ENCODE results near the gene BHMT2. TPM values are rescaled to one million over a fixed set of nuclear protein-coding genes. Genes with fewer than 3 reads are reported as not detected.

Gene BHMT2
- total RNA-seq, 1 experiment from 2014 or later = not detected

DNA sequence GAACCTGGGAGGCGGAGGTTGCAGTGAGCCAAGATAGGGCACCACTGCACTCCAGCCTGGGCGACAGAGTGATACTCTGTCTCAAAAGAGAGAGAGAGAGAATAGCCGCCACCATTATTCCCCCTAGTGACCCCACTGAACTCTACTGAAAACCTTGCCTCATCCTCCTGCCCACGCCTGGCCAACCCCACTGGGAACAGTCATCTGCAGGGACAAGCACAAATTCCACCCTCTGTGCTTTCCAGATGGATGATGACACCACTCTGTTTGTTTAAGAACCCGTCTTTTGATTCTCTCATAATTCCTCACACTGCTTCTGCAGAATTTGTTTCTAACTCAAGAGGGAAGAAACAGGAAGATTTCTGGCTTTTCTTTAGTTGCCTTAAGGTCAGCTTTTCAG lies 12.2 kb downstream of the BHMT2 start:
- CTCF ChIA-PET = no interaction called here
- no TSS peak for BruUV-seq (replicated peaks)
- Mint-ChIP-seq H3K27me3 (ENCODE audit: unreplicated experiment) (no peaks in the 10 kb centered on the region), H3K4me1 (ENCODE audit: low read depth, unreplicated experiment) (no peaks in the 10 kb centered on the region), H3K4me3 (ENCODE audit: low read depth, unreplicated experiment) (no peak overlapping the region), H3K9me3 (ENCODE audit: low read depth, unreplicated experiment) (no peaks in the 10 kb centered on the region), H3K27ac (ENCODE audit: unreplicated experiment) (no peak overlapping the region), H3K36me3 (ENCODE audit: insufficient read depth, unreplicated experiment) (no peaks in the 10 kb centered on the region)
- DNase-seq = no peak
- TF ChIP-seq, protein P1, sequence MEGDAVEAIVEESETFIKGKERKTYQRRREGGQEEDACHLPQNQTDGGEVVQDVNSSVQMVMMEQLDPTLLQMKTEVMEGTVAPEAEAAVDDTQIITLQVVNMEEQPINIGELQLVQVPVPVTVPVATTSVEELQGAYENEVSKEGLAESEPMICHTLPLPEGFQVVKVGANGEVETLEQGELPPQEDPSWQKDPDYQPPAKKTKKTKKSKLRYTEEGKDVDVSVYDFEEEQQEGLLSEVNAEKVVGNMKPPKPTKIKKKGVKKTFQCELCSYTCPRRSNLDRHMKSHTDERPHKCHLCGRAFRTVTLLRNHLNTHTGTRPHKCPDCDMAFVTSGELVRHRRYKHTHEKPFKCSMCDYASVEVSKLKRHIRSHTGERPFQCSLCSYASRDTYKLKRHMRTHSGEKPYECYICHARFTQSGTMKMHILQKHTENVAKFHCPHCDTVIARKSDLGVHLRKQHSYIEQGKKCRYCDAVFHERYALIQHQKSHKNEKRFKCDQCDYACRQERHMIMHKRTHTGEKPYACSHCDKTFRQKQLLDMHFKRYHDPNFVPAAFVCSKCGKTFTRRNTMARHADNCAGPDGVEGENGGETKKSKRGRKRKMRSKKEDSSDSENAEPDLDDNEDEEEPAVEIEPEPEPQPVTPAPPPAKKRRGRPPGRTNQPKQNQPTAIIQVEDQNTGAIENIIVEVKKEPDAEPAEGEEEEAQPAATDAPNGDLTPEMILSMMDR (IDR thresholded peaks at IDR 0.05; ENCODE audit: unreplicated experiment) = no peak
- intact Hi-C loops (cut with micrococcal nuclease; ENCODE audit: unreplicated experiment) = no loop called here

GRCh38 chr5:79086116-79086515 lies 16.5 kb downstream of the BHMT2 start:
- intact Hi-C loops (cut with micrococcal nuclease; ENCODE audit: unreplicated experiment) = no loop called here
- no TSS peak for BruUV-seq (replicated peaks)
- no peak overlapping the region for H3K4me3 Mint-ChIP-seq (ENCODE audit: low read depth, unreplicated experiment)
- H3K27me3 Mint-ChIP-seq (ENCODE audit: unreplicated experiment) = no peaks in the 10 kb centered on the region
- no peaks in the 10 kb centered on the region for H3K9me3 Mint-ChIP-seq (ENCODE audit: low read depth, unreplicated experiment)
- H3K36me3 Mint-ChIP-seq (ENCODE audit: insufficient read depth, unreplicated experiment) = no peaks in the 10 kb centered on the region
- CTCF ChIA-PET = no interaction called here
- H3K4me1 Mint-ChIP-seq (ENCODE audit: low read depth, unreplicated experiment) = no peaks in the 10 kb centered on the region
- H3K27ac Mint-ChIP-seq (ENCODE audit: unreplicated experiment) = no peak overlapping the region
- no peak for DNase-seq
- TF ChIP-seq, protein P1 (IDR thresholded peaks at IDR 0.05; ENCODE audit: unreplicated experiment) = no peak

- Mint-ChIP-seq H3K27ac (ENCODE audit: unreplicated experiment) (no peak overlapping the region), H3K27me3 (ENCODE audit: unreplicated experiment) (no peaks in the 10 kb centered on the region), H3K36me3 (ENCODE audit: insufficient read depth, unreplicated experiment) (no peaks in the 10 kb centered on the region), H3K4me1 (ENCODE audit: low read depth, unreplicated experiment) (no peaks in the 10 kb centered on the region), H3K4me3 (ENCODE audit: low read depth, unreplicated experiment) (no peak overlapping the region), H3K9me3 (ENCODE audit: low read depth, unreplicated experiment) (no peaks in the 10 kb centered on the region)
- no peak for DNase-seq
- CTCF ChIA-PET = interaction anchor here (0.6 kb wide), 1 partner anchor 137 kb away, joined by 6 read pairs; no protein-coding TSS in a partner anchor
- TF ChIP-seq, protein P1 (IDR thresholded peaks at IDR 0.05; ENCODE audit: unreplicated experiment) = no peak
- BruUV-seq (replicated peaks) = no TSS peak
- intact Hi-C loops (cut with micrococcal nuclease; ENCODE audit: unreplicated experiment) = no loop called here
Measured at GRCh38 chr5:79088507-79088906, 18.9 kb downstream of the BHMT2 start.

DNA sequence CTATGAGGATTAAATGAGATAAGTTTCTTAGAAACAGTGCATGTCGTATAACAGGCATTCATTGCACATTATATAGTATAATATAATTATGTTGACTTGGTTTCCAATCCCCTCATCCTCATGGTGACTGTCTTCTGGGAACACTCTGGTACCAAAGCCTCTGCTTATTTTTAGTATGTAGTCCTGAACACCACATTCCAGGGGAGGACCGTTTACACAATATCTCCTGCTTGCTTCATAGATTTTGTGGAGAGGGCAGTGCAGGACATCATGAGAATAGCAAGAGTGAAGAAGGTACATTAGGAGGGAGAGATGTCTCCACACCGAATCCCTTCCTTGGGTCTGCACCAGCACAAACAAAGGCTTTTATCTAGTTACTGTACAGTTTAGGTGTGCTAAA lies 21.5 kb downstream of the BHMT2 start:
- TF ChIP-seq, protein P1 (IDR thresholded peaks at IDR 0.05; ENCODE audit: unreplicated experiment) = no peak
- Mint-ChIP-seq H3K27me3 (ENCODE audit: unreplicated experiment) (no peaks in the 10 kb centered on the region), H3K9me3 (ENCODE audit: low read depth, unreplicated experiment) (no peaks in the 10 kb centered on the region), H3K36me3 (ENCODE audit: insufficient read depth, unreplicated experiment) (no peaks in the 10 kb centered on the region), H3K4me1 (ENCODE audit: low read depth, unreplicated experiment) (no peaks in the 10 kb centered on the region), H3K27ac (ENCODE audit: unreplicated experiment) (no peak overlapping the region), H3K4me3 (ENCODE audit: low read depth, unreplicated experiment) (no peak overlapping the region)
- CTCF ChIA-PET = no interaction called here
- intact Hi-C loops (cut with micrococcal nuclease; ENCODE audit: unreplicated experiment) = no loop called here
- DNase-seq = no peak
- BruUV-seq (replicated peaks) = no TSS peak

All from Calu3 (cell line).